NCI-H2029 treated with DMSO at 0.1 percent for 48 hours (cell line): ENCODE data around the gene OR13H1.
"Not testable (repeated sequence)": the region's sequence is repeated elsewhere in the genome, so short reads cannot be mapped to it uniquely, and the experiment has no call there.

ENCODE experiments used
- DNase-seq: peaks from one replicate; lab custom pipeline; 2025; lab: John Stamatoyannopoulos, UW

Gene OR13H1

GRCh38 chrX:131543774-131544173 is at the start of gene OR13H1:
Gene OR13H1, plus strand, starts transcription at chrX:131544074. Its CDS starts 0 bp downstream, at chrX:131544074.
- no peak for DNase-seq

DNA sequence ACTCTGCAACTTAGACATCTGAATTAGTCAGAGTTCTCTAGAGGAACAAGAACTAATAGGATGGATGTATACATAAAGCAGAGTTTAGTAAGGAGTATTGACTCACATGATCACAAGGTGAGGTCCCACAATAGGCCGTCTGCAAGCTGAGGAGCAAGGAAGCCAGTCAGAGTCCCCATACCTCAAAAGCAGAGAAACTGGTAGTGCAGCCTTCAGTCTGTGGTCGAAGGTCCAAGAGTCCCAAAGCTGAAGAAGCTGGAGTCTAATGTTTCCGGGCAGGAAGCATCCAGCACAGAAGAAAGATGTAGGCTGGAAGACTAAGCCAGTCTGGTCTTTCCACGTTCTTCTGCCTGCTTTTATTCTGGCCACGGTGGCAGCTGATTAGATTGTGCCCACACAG is 42.3 kb upstream of the OR13H1 start:
- not testable (repeated sequence) for DNase-seq

DNA sequence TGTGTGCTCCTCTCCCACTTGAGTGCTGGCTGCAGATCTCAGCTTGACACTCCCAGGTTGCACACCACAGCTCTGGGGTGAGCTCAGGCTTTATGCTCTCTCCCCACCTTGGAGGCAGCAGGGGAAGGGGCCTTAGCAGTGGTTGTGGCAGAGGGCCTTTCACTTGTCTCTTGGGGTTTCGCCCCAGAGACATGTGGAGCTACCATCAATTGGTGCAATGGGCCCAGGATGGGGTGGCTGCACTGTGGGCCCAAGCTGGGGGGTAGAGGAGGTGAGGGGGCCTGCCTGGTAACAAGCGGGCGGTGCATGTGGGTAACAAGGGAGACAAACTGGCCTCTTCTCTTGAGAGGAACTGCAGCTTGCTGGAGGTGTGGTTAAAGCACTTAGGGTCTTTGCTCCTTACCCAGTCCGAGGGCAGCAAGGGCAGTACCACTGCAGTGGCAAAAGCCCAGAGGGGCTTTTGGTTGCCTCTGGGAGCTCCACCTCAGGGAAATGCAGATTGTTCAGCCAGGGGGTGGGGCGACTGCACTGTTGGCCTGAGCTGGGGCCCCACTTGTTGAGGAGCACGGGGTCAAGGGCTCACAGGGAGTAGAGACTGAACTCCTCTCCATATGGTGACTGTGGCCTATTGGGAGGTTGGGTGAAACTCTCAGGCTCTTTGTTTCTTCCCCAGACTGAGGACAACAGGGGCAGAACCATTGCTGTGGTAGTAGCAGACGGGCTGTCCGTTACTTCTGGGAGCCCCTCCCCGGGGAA is 30.5 kb upstream of the OR13H1 start:
- no peak for DNase-seq

DNA sequence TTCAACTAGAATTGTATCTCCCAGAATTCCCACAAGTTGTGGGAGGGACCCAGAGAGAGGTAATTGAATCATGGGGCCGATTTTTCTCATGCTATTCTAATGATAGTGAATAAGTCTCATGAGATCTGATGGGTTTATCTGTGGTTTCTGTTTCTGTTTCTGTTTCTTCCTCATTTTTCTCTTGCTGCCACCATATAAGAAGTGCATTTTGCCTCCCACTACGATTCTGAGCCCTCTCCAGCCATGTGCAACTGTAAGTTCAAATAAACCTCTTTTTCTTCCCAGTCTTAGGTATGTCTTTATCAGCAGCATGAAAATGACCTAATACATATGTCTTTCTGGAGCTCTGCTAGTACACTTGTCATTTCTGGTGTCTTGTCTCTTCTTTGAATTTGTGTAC is 22.1 kb upstream of the OR13H1 start:
- no peak for DNase-seq

- DNase-seq = no peak
These were observed 344 bp downstream of the OR13H1 start for GRCh38 chrX:131544218-131544617.

DNA sequence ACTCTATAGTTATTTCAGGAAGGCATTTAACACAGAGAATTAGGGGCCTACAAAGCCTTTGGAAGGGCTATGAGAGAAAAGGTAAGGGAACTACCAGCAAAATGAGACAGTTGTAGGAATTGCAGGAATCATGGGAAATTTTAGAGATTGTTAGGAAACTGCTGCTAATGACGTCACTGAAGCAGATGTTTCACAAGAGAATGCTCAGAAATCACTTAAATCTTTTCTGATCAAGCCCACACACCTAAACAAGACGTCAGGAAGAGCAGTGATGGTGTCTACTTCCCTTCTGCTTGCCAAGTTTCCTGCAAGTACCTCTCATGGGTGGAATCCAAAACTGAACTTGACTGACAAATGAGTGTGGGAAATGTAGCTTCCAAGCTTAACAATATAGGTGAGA is 5.1 kb downstream of the OR13H1 start:
- DNase-seq = no peak

DNA sequence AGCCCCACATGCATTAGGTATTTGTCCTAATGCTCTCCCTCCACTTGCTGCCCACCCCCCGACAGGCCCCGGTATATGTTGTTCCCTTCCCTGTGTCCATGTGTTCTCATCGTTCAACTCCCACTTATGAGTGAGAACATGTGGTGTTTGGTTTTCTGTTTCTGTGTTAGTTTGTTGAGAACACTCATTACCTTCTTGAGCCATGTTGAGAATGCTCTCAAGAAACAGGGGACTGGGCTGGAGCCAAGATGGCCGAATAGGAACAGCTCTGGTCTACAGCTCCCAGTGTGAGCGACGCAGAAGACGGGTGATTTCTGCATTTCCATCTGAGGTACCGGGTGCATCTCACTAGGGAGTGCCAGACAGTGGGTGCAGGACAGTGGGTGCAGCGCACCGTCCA is 8.6 kb downstream of the OR13H1 start:
- DNase-seq = not testable (repeated sequence)

GRCh38 chrX:131558562-131558961 is 14.7 kb downstream of the OR13H1 start:
- no peak for DNase-seq

DNA sequence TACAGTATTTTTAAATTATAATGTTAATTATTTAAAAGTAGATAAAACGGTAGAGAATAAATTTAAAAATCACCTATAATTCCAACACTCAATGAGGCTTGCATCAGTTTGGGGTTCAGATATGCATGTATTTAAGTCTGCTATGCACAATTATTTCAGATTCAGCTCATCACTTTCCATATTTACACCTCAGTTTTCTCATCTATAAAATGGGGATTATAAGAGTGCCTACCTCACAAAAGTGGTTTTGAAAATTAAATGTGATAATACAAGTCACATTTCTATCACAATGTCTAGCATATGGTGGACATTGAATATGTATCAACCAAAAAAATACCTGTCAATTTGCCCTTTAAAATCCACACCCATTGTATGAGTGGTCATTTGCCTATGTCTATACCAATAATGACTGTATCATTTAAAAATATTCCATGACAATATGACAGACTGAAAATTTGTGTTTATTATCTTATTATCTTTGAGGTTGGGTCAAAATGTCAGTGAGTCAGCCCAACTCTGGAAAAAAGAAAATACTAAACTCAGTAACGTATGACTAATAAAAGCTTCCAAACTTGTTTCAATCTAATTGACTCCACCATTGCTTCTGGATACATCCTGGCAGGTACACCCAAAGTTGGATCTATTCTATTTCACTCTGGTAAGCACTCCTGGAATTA is 20.8 kb downstream of the OR13H1 start:
- DNase-seq = no peak

GRCh38 chrX:131565909-131566308 is 22.0 kb downstream of the OR13H1 start:
- DNase-seq = no peak

DNA sequence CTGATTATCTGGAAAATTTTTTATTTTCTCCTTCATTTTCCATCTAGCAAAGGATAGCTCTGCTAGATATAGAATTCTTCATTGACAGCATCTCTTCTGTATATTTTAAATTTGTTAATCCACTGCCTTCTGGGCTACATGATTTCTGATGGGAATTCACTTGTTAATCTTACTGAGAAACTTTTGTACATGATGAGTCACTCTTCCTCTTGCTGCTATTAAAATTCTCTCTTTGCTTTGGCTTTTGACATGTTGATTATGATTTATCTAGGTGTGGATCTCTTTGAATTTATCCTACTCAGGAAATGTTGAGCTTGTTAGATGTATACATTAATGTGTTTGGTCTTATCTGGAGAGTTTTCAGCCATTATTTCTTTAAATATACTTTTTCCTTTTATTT is 27.5 kb downstream of the OR13H1 start:
- DNase-seq = no peak

DNA sequence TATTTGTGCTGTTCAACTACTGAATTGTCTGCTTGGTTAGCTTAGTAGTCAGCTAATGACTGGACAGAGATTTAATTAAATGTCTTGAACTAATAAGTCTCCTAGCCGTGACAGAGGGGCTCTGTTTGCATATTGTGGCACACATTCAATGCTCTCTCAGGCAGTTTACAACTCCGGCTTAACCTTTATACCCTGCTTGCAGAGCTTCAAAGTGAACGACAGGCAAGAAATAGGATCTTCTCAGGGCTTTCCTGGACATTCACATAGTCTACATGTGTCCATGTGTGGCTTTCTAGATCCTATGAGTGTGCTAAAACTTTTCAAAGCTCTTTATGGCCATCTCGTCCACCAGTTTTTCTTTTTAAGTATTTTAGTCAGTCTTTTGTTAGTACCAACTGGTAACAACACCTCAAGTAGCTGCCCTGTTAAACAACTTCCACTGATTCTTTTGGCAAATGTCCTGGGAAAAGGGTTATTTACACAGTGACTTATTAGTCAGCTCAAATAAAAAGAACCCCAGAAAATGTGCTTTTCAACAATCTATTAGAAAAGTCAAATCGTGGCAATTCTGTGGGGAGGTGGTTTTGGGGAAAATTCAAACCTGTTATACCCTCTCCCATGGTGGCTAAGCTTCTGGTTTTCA is 28.6 kb downstream of the OR13H1 start:
- no peak for DNase-seq

DNA sequence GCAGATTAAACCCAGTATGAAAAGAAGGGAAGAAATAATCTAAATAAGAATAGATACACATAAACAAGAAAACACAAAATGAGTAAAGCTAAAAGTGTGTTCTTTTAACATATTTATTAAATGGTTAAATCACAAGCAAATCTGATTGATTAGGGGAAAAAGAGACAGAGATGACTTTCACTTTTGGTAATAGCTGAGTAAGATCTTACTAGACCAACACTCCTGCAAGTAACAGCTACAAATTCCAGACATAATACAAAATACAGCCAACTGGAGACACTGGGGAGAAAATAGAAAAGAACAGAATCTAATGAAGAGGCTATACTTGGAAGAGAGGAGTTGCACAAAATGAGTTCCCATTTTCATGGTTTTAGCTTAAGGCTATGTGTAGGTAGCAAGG is 33.5 kb downstream of the OR13H1 start:
- DNase-seq = no peak

DNA sequence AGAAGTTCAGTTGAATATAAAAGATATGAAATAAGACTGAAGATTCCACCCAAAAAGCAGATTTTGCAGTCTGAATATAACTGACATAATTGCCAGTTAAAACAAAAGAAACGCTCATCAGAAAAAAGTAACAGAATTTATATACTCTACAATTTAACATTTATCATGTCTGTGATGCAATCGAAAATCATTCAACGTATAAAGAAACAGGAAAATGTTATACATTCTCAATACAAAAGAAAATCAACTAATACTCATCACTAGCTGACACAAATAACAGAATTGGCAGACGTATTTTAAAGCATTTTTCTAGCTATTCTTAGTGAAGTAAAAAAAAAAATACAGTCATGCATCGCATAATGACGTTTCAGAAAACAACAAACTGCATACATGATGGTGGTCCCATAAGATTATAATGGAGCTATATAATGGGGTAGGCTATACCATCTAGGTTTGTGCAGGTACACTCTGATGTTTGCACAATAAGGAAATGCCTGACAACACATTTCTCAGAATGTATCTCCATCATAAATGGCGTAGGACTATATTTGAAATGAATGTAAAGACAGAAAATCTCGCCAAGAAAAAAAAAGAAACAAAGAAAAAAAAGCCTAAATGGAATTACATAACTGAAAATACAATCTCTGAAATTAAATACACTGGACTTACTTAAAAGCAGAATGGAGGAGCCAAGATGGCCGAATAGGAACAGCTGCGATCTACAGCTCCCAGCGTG is 34.3 kb downstream of the OR13H1 start:
- no peak for DNase-seq

GRCh38 chrX:131578735-131579367 is 35.0 kb downstream of the OR13H1 start:
- not testable (repeated sequence) for DNase-seq

- no peak for DNase-seq
These were observed 45.1 kb downstream of the OR13H1 start for GRCh38 chrX:131588995-131589394.
